ENCODE measurements around the gene LTN1. TPM values are rescaled to one million over a fixed set of nuclear protein-coding genes. Genes with fewer than 3 reads are reported as not detected.

LTN1 gene
- polyA plus RNA-seq, 3 donors: 6.0 to 14.0 (median 11.7) TPM

- Histone ChIP-seq H3K36me3 (replicated peaks in 1 of 2; ENCODE audit: control insufficient read depth in 1 of 2, insufficient read depth in 2 of 2, low read length in 2 of 2) (no peaks in the 10 kb centered on the region), H3K79me2 (ENCODE audit: insufficient read depth, low read length) (no peaks in the 10 kb centered on the region), H3K4me3 (replicated peaks in 1 of 3; ENCODE audit: low read depth in 2 of 3, low read length in 3 of 3) (no peak overlapping the region), H3K4me2 (replicated peaks; ENCODE audit: extremely low read depth, low read length, poor library complexity, severe bottlenecking) (no peak overlapping the region), H3K4me1 (ENCODE audit: control insufficient read depth in 1 of 2, insufficient read depth in 2 of 2, low read length in 2 of 2) (no peaks in the 10 kb centered on the region), H3K27ac (ENCODE audit: low read depth in 1 of 2, low read length in 2 of 2) (no peak overlapping the region), H2AFZ (ENCODE audit: insufficient read depth, low read depth, low read length, poor library complexity, severe bottlenecking) (no peak overlapping the region), H3K9me3 (replicated peaks in 1 of 2; ENCODE audit: control insufficient read depth in 1 of 2, insufficient read depth in 1 of 2, low read length in 2 of 2) (no peaks in the 10 kb centered on the region), H4K20me1 (ENCODE audit: insufficient read depth, low read length) (no peaks in the 10 kb centered on the region), H3K9ac (ENCODE audit: insufficient read depth, low read length, poor library complexity, severe bottlenecking) (no peak overlapping the region), H3K27me3 (ENCODE audit: control insufficient read depth in 2 of 2, insufficient read depth in 2 of 2, low read length in 2 of 2) (no peaks in the 10 kb centered on the region)
- Mint-ChIP-seq H3K9me3 (peaks cover 1 to 12% (median 8%) of the 10 kb centered on the region in 7 donors), H3K36me3 (no peaks in the 10 kb centered on the region), H3K4me1 (no peaks in the 10 kb centered on the region), H3K27me3 (ENCODE audit: low read depth in 3 of 3) (peaks cover 0 to 3% (median 1%) of the 10 kb centered on the region in 3 donors), H3K4me3 (no peak overlapping the region), H3K27ac (peak overlapping the region in 1 of 7 donors; percentile 33)
- TF ChIP-seq, protein P1, sequence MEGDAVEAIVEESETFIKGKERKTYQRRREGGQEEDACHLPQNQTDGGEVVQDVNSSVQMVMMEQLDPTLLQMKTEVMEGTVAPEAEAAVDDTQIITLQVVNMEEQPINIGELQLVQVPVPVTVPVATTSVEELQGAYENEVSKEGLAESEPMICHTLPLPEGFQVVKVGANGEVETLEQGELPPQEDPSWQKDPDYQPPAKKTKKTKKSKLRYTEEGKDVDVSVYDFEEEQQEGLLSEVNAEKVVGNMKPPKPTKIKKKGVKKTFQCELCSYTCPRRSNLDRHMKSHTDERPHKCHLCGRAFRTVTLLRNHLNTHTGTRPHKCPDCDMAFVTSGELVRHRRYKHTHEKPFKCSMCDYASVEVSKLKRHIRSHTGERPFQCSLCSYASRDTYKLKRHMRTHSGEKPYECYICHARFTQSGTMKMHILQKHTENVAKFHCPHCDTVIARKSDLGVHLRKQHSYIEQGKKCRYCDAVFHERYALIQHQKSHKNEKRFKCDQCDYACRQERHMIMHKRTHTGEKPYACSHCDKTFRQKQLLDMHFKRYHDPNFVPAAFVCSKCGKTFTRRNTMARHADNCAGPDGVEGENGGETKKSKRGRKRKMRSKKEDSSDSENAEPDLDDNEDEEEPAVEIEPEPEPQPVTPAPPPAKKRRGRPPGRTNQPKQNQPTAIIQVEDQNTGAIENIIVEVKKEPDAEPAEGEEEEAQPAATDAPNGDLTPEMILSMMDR (IDR thresholded peaks at IDR 0.05): no peak
- DNase-seq: no peak
- WGBS (ENCODE audit: insufficient coverage): 100% methylated on average over 2 of the region's 2 CpGs
- intact Hi-C loops (cut with micrococcal nuclease): no loop called here
Observed at GRCh38 chr21:28900481-28900880, 92.2 kb downstream of the LTN1 start.

DNA sequence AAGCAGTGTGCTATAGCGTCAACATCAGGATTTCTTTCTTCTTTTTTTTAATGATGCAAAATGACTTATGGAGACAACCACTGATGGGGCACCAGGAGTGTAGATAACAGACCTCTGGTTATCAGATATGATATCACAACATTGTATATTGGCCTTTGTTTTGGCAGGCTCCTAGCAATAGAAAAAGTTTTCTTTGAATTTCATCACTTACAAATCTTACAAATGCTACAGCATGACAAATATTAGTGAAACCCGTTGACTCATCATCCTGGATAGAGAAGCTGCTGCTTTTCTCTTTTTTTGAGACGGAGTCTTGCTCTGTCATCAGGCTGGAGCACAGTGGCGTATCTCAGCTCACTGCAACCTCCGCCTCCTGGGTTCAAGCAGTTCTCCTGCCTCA lies 92.9 kb downstream of the LTN1 start:
- intact Hi-C loops (cut with micrococcal nuclease): no loop called here
- Histone ChIP-seq H2AFZ (ENCODE audit: insufficient read depth, low read depth, low read length, poor library complexity, severe bottlenecking) (no peak overlapping the region), H3K27ac (ENCODE audit: low read depth in 1 of 2, low read length in 2 of 2) (no peak overlapping the region), H3K79me2 (ENCODE audit: insufficient read depth, low read length) (no peaks in the 10 kb centered on the region), H3K9me3 (replicated peaks in 1 of 2; ENCODE audit: control insufficient read depth in 1 of 2, insufficient read depth in 1 of 2, low read length in 2 of 2) (no peaks in the 10 kb centered on the region), H3K4me2 (replicated peaks; ENCODE audit: extremely low read depth, low read length, poor library complexity, severe bottlenecking) (no peak overlapping the region), H3K27me3 (ENCODE audit: control insufficient read depth in 2 of 2, insufficient read depth in 2 of 2, low read length in 2 of 2) (no peaks in the 10 kb centered on the region), H3K36me3 (replicated peaks in 1 of 2; ENCODE audit: control insufficient read depth in 1 of 2, insufficient read depth in 2 of 2, low read length in 2 of 2) (no peaks in the 10 kb centered on the region), H4K20me1 (ENCODE audit: insufficient read depth, low read length) (no peaks in the 10 kb centered on the region), H3K4me3 (replicated peaks in 1 of 3; ENCODE audit: low read depth in 2 of 3, low read length in 3 of 3) (no peak overlapping the region), H3K9ac (ENCODE audit: insufficient read depth, low read length, poor library complexity, severe bottlenecking) (no peak overlapping the region), H3K4me1 (ENCODE audit: control insufficient read depth in 1 of 2, insufficient read depth in 2 of 2, low read length in 2 of 2) (no peaks in the 10 kb centered on the region)
- no peaks in the 10 kb centered on the region for H3K4me1 Mint-ChIP-seq
- 54% methylated on average over 2 of the region's 5 CpGs for WGBS (ENCODE audit: insufficient coverage)
- no peaks in the 10 kb centered on the region for H3K36me3 Mint-ChIP-seq
- peaks cover 0 to 3% (median 1%) of the 10 kb centered on the region in 3 donors for H3K27me3 Mint-ChIP-seq (ENCODE audit: low read depth in 3 of 3)
- H3K9me3 Mint-ChIP-seq: peaks cover 1 to 12% (median 8%) of the 10 kb centered on the region in 7 donors
- DNase-seq: no peak
- TF ChIP-seq, protein P1 (IDR thresholded peaks at IDR 0.05): no peak
- no peak overlapping the region for H3K4me3 Mint-ChIP-seq
- no peak overlapping the region for H3K27ac Mint-ChIP-seq
